C4-2B (cell line): ENCODE measurements around the gene SHROOM2.

Experiments
- CTCF ChIP-seq: fragments of 450-650 bp; conservative IDR thresholded peaks from 2 replicates; pipeline ENCODE4 v1.5.1; 2017; ENCODE audit warnings: mild to moderate bottlenecking
- ZFX ChIP-seq: fragments of 450-650 bp; IDR thresholded peaks from 2 replicates; pipeline ENCODE4 v1.6.1; 2017

- TF ChIP-seq CTCF = no peak
- TF ChIP-seq ZFX = no peak
These were observed 3.3 kb downstream of the SHROOM2 start for GRCh38 chrX:9789555-9789954.
